WI38 (cell line): Measurements from ENCODE around the gene ACTN2.
"Not testable (repeated sequence)": the region's sequence is repeated elsewhere in the genome, so short reads cannot be mapped to it uniquely, and the experiment has no call there.

Experiments
- H3K4me3 ChIP-seq: 2 replicates; pipeline ENCODE4 v1.5.1; 2011; ENCODE audit warnings: low read depth, mild to moderate bottlenecking, control low read depth, low read length
- TF ChIP-seq, protein P1 (sequence below): IDR thresholded peaks from 2 replicates; pipeline ENCODE4 v1.5.1; 2012; ENCODE audit warnings: low read depth, mild to moderate bottlenecking, control low read depth, low read length

Gene ACTN2

DNA sequence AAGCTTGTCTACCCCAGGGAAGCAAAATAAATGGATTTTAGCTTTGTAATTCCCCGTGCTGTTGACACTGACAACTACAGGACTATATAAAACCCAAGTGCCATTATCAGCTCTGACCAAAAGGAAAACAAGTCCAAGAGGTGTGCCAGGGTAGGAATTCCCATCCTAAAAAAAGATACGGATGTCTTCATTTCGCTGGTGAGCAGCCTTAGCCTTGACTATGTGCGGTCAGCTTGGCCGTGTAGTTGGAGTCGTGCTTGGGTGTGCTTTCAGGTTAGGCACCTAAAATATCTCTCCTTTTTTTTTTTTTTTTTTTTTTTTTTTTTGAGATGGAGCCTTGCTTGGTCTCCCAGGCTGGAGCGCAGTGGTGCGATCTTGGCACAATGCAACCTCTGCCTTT lies 28.9 kb upstream of the ACTN2 start:
- no peak overlapping the region for H3K4me3 ChIP-seq
- TF ChIP-seq, protein P1, sequence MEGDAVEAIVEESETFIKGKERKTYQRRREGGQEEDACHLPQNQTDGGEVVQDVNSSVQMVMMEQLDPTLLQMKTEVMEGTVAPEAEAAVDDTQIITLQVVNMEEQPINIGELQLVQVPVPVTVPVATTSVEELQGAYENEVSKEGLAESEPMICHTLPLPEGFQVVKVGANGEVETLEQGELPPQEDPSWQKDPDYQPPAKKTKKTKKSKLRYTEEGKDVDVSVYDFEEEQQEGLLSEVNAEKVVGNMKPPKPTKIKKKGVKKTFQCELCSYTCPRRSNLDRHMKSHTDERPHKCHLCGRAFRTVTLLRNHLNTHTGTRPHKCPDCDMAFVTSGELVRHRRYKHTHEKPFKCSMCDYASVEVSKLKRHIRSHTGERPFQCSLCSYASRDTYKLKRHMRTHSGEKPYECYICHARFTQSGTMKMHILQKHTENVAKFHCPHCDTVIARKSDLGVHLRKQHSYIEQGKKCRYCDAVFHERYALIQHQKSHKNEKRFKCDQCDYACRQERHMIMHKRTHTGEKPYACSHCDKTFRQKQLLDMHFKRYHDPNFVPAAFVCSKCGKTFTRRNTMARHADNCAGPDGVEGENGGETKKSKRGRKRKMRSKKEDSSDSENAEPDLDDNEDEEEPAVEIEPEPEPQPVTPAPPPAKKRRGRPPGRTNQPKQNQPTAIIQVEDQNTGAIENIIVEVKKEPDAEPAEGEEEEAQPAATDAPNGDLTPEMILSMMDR = no peak

DNA sequence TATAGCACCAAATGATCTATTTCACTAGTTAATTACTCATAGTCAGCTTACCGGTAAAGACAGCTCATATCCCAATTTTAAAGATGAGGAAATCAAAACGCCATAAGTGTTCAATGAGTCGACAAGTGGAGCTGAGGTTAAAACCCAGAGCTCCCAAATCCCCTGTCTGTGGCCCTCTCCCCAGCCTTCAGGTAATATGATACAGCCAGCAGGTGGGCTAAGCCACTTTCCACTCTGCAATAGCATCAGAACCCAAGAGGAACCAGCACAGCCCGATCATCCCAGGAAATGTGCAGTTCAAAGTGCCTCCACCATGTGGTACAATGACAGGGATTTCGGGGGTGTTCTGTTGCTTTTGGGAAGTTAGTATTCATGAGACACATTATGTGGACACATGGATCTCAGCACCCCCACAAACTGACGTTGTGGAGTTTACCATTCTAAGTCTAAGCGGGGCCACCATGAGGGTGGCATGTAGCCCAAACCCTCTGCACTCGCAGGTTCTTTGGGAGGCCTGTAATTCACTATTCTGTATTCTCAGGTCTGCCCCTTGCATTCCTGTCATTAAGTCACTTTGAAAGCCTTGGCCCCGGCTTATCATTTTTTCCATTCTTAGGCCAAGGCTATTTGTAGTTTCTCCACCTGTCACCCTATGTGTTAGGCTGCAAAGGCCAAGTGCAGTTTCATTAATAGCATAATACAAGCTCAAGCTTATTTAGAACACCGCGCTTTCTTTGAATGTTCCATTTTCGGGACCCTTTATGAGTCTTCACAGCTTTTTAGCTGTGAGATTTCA lies 26.3 kb upstream of the ACTN2 start:
- TF ChIP-seq, protein P1 = no peak

DNA sequence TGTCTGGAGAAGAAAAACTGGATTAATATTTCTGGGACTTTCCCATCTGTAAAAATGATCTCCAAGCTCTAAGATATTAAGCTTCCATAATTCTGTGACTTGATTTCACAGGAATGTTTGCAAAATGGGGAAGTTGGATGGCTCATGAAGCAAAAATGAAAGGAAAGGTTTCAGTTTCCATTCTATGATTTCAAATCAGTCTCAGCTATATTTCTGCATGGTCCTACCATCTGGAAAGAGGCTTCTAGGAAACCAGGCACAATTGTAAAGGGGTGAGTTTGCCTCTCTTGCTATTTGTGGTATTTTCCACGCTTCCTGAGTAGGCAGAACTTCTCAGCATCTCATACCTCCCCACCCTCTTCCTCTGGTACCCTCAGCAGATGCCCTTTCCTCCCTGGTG lies 22.4 kb upstream of the ACTN2 start:
- TF ChIP-seq, protein P1 = no peak
- no peak overlapping the region for H3K4me3 ChIP-seq

More for the DNA sequence above, 26.3 kb upstream of the ACTN2 start:
- H3K4me3 ChIP-seq = no peak overlapping the region

DNA sequence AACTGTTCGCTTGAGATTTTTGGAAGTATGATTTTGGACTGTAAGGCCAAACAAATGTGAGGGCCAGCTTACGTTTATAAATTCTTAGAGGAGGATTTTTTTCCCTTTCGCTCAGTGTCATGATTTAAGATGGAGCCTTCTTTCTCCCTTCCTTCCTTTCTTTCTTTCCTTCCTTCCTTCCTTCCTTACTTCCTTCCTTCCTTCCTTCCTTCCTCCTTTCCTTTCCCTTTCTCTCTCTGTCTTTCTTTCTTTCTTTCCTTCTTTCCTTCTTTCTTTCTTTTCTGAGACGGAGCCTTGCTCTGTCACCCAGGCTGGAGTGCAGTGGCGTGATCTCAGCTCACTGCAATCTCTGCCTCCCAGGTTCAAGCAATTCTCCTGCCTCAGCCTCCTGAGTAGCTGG lies 17.4 kb upstream of the ACTN2 start:
- H3K4me3 ChIP-seq = not testable (repeated sequence)

DNA sequence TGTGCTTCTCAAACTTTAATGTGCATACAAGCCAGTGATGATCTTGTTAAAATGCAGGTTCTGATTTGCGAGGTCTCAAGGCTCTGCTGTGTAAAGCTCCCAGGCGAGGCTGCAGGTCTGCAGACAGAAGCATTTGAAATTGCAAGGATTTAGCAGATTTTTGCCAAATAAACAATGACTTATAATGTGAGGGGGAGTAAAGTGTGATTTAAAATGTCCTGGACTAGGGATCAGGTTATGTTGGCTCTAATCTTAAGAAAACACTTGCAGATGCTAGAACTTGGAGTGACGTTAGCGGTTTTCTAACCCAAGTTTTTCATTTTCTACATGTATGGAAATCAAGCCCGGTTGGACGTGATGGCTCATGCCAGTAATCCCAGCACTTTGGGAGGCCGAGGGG lies 16.2 kb upstream of the ACTN2 start:
- TF ChIP-seq, protein P1 = no peak
- H3K4me3 ChIP-seq = no peak overlapping the region

DNA sequence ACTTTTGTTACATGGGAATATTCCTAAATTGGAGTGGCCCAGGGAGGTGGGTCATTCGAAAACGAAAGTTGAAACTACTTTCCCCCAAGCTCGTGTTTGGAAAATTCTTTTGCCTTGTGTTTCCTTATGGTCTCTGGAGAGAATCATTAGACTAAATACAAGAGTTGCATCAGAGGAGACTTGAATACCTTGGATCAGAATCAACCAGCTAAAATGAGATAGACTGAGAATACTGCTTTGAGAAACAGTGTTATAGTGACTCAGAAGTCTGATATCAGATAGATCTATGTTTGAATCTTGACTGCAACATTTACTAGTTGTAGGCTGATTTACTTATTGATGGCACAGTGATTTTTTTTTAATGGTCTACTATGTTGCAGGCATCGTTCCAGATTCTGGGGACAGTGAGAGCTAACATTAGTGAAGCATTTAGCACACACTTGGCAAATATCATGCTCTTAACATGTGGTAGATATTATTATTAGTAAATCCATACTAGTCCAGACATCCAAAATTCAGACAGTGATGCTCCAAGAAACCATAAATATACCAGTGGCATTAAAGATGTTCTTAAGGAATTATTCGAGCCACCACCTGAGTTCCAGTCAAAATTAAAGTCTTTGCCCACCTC lies 12.9 kb upstream of the ACTN2 start:
- TF ChIP-seq, protein P1 = no peak
- no peak overlapping the region for H3K4me3 ChIP-seq

DNA sequence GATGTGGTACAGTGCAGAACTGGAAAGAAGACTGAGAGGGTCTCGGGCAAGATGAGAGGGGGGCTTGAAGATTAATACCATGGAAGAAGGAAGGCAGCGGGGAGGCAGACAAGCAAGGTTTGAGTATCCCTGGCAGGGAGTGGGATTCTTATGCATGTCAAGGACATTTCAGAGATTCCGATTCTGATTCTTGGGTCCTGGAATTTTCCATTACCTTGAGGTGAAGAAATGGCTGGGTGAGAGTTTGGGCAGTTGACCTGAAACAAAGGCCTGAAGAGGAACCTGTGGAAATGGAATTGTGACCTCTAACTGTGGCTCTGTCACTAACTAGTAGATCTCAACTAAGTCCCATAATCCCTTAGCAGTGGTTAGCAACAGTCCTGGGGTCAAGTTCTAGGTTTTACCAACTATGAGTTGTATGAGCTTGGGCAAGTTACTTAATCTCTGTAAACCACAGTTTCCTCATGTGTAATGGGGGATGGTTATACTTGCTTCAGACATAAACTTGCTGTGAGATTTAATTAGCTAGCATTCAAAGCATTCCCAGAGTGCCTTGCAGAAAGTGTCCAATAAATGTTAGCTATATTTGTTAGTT lies 8.6 kb upstream of the ACTN2 start:
- no peak overlapping the region for H3K4me3 ChIP-seq
- TF ChIP-seq, protein P1 = no peak
